Kidney (tissue), 14 donors: Measurements from ENCODE around the gene RAD51B. TPM values are rescaled to one million over a fixed set of nuclear protein-coding genes. Genes with fewer than 3 reads are reported as not detected.

Experiments
- DNase-seq, 5 donors: peaks; one replicate each; pipeline ENCODE4 v3.0.0-alpha.2; 2013 to 2020
- FAIRE-seq: peaks from 2 replicates; lab custom pipeline; 2012; peaks lifted over from hg19 to GRCh38; lab: Jason Lieb, UNC
- H3K27ac ChIP-seq, 2 donors: one replicate each; pipeline ENCODE4 v1.7.0; 2013; ENCODE audit warnings: low read depth in 2 of 2, low read length in 2 of 2, inconsistent platforms in 1 of 2
- H3K27me3 ChIP-seq: one replicate; pipeline ENCODE4 v1.7.1; 2013; ENCODE audit warnings: low read length, inconsistent platforms; ENCODE audit not compliant: control insufficient read depth, insufficient read depth
- H3K36me3 ChIP-seq, 3 donors: one replicate each; pipeline versions ENCODE4 v1.7.0 to v1.7.1; 2013; ENCODE audit warnings: low read length in 3 of 3, control low read depth in 1 of 3, inconsistent platforms in 1 of 3; ENCODE audit not compliant: insufficient read depth in 3 of 3, control insufficient read depth in 2 of 3
- H3K4me1 ChIP-seq, 3 donors: one replicate each; pipeline versions ENCODE4 v1.7.0 to v1.7.1; 2013; ENCODE audit warnings: low read length in 3 of 3, inconsistent platforms in 1 of 3, low read depth in 1 of 3; ENCODE audit not compliant: control insufficient read depth in 2 of 3, insufficient read depth in 2 of 3
- H3K4me3 ChIP-seq, 3 donors: one replicate each; pipeline versions ENCODE4 v1.7.0 to v1.8.1; 2013; ENCODE audit warnings: low read length in 3 of 3, control low read depth in 1 of 3, inconsistent platforms in 1 of 3
- H3K9ac ChIP-seq, 3 donors: one replicate each; pipeline versions ENCODE4 v1.7.0 to v1.7.1; 2013; ENCODE audit warnings: low read length in 3 of 3, control low read depth in 1 of 3, inconsistent platforms in 1 of 3
- H3K9me3 ChIP-seq, 3 donors: one replicate each; pipeline versions ENCODE4 v1.7.0 to v1.7.1; 2013; ENCODE audit warnings: low read length in 3 of 3, control low read depth in 1 of 3, inconsistent platforms in 1 of 3; ENCODE audit not compliant: control insufficient read depth in 2 of 3, insufficient read depth in 1 of 3
- CTCF ChIP-seq: IDR thresholded peaks from 3 replicates; pipeline ENCODE4 v1.5.1; 2012; ENCODE audit warnings: mild to moderate bottlenecking, moderate library complexity, borderline replicate concordance; ENCODE audit not compliant: insufficient read depth; ENCODE audit errors: extremely low read depth
- intact Hi-C: fragments of 100-400 bp; cut with DNase I; formaldehyde crosslinking; loops from one replicate; pipeline ENCODE4 v1.11.1; 2022
- polyA plus RNA-seq: library from polyadenylated mRNA; stranded (reverse); fragments of 350-450 nt; fragmentation: Illumina TruSeq; extraction: RNeasy Lipid Tissue Mini Kit (QIAGEN cat#74804); gene quantifications from one replicate; pipeline ENCODE4 v1.2.3, GENCODE V29; 2014; ENCODE audit warnings: low read depth, low replicate concordance; ENCODE audit not compliant: insufficient read depth
- total RNA-seq: library from RNA; stranded (reverse); fragmentation: NEBNext Ultra II Directional; extraction: Animal tissue kit (Norgen Biotek cat#: 25700); gene quantifications from one replicate; pipeline ENCODE4 v1.2.1, GENCODE V29; 2021
- donor health status: control.
- donor health status: control.
- donor health status: control.
- donor health status: control.
- donor health status: control.
- donor health status: DM: yes; HTN: yes; CAD: no.
- donor health status: Normal renal cell carcinoma (clear cell type).

The RAD51B gene
- total and polyA plus RNA-seq, 2 donors from 2014 or later: 6.9 to 18.0 TPM

- no peak for TF ChIP-seq CTCF
- Histone ChIP-seq H3K27ac (no peak overlapping the region), H3K27me3 (no peaks in the 10 kb centered on the region), H3K36me3 (no peaks in the 10 kb centered on the region), H3K4me3 (no peak overlapping the region), H3K4me1 (peaks cover 7 to 31% (median 28%) of the 10 kb centered on the region in 3 donors), H3K9me3 (no peaks in the 10 kb centered on the region), H3K9ac (no peak overlapping the region)
- intact Hi-C loops: no loop called here
- FAIRE-seq: no peak
- DNase-seq: no peak
Observed at GRCh38 chr14:68777644-68778043, 958.1 kb downstream of the RAD51B start.

Other genes with a start within 250 kb of the RAD51B start
- 31.7 TPM for gene PIGH, start 219.5 kb upstream of the RAD51B start, total RNA-seq
- gene PIGH, start 219.5 kb upstream of the RAD51B start, polyA plus RNA-seq: 44.9 TPM
- gene ARG2, start 199.9 kb upstream of the RAD51B start, total RNA-seq: 19.2 TPM
- 77.0 TPM for gene ARG2, start 199.9 kb upstream of the RAD51B start, polyA plus RNA-seq
- 110 TPM for gene VTI1B, start 145.1 kb upstream of the RAD51B start, total RNA-seq
- gene VTI1B, start 145.1 kb upstream of the RAD51B start, polyA plus RNA-seq: 211 TPM
- gene RDH11, start 124.0 kb upstream of the RAD51B start, total RNA-seq: 66.9 TPM
- 124 TPM for gene RDH11, start 124.0 kb upstream of the RAD51B start, polyA plus RNA-seq
- 0.22 TPM for gene RDH12, start 117.9 kb upstream of the RAD51B start, total RNA-seq
- 10.0 TPM for gene RDH12, start 117.9 kb upstream of the RAD51B start, polyA plus RNA-seq
- gene ZFYVE26, start 3.2 kb upstream of the RAD51B start, total RNA-seq: 25.3 TPM
- gene ZFYVE26, start 3.2 kb upstream of the RAD51B start, polyA plus RNA-seq: 4.2 TPM